Hepatocyte (in vitro differentiated cells): ENCODE results near the gene PLGRKT.

Experiments used
- EZH2phosphoT487 ChIP-seq: fragments of 200-600 bp; sonication (generic); IDR thresholded peaks from one replicate; pipeline ENCODE4 v1.6.1; 2018; ENCODE audit warnings: antibody characterized with exemption, mild to moderate bottlenecking, low read depth, moderate library complexity; ENCODE audit not compliant: unreplicated experiment, severe bottlenecking
- TF ChIP-seq, protein P1 (sequence below): fragments of 200-600 bp; sonication (generic); IDR thresholded peaks from 2 replicates; pipeline ENCODE4 v1.5.1; 2016; ENCODE audit warnings: antibody characterized with exemption, mild to moderate bottlenecking; ENCODE audit not compliant: poor library complexity

DNA sequence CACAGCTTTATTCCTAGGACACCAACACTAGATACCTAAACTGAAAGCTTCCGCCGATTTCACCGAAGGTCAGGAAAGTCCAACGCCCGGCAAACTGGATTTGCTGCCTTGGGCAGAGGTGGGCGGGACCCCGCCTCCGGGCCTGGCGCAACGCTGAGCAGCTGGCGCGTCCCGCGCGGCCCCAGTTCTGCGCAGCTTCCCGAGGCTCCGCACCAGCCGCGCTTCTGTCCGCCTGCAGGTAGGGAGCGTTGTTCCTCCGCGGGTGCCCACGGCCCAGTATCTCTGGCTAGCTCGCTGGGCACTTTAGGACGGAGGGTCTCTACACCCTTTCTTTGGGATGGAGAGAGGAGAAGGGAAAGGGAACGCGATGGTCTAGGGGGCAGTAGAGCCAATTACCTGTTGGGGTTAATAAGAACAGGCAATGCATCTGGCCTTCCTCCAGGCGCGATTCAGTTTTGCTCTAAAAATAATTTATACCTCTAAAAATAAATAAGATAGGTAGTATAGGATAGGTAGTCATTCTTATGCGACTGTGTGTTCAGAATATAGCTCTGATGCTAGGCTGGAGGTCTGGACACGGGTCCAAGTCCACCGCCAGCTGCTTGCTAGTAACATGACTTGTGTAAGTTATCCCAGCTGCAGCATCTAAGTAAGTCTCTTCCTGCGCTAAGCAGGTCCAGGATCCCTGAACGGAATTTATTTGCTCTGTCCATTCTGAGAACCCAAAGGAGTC lies 12.8 kb upstream of the PLGRKT start, which contains the start of gene CD274:
- TF ChIP-seq, protein P1, sequence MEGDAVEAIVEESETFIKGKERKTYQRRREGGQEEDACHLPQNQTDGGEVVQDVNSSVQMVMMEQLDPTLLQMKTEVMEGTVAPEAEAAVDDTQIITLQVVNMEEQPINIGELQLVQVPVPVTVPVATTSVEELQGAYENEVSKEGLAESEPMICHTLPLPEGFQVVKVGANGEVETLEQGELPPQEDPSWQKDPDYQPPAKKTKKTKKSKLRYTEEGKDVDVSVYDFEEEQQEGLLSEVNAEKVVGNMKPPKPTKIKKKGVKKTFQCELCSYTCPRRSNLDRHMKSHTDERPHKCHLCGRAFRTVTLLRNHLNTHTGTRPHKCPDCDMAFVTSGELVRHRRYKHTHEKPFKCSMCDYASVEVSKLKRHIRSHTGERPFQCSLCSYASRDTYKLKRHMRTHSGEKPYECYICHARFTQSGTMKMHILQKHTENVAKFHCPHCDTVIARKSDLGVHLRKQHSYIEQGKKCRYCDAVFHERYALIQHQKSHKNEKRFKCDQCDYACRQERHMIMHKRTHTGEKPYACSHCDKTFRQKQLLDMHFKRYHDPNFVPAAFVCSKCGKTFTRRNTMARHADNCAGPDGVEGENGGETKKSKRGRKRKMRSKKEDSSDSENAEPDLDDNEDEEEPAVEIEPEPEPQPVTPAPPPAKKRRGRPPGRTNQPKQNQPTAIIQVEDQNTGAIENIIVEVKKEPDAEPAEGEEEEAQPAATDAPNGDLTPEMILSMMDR, result peak; percentile 74
- TF ChIP-seq EZH2phosphoT487, result no peak
